NT2/D1 (cell line): ENCODE data around the gene CYB561D1.

Experiments used
- YY1 ChIP-seq: IDR thresholded peaks from 2 replicates; pipeline ENCODE4 v1.6.1; 2011; ENCODE audit not compliant: insufficient read length, insufficient read depth
- ZNF274 ChIP-seq: IDR thresholded peaks from 2 replicates; pipeline ENCODE4 v1.6.1; 2011; ENCODE audit warnings: mild to moderate bottlenecking, low read depth, low read length

DNA sequence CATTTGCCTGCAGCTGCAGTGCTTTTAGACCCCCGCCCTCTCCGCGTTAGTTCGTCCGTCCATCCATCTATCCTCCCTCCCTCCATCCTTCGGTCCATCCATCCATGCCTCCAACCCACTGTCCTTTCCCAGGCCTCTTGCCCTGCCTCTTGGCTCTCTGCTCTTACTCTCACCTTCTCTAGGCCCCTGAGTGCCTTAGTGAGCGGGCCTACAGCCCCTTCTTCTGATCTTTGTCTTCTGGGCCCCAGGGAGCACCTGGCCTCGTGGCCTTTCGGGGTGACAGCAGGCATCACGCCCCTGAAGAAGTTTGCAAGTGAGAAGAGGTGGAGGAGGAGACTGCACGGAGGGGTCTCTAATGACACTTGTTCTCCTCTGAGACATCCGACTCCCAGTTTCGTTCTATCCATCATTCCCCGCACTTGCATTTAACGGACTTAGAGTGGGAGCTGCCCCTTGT is 9.3 kb upstream of the CYB561D1 start:
- TF ChIP-seq ZNF274 (no peak), YY1 (no peak)
